AG08396 (cell line): ENCODE results near the gene SERPINE3.

Experiments used
- DNase-seq: peaks from one replicate; pipeline ENCODE4 v3.0.0; 2012; ENCODE audit warnings: low spot score, mixed read lengths

Gene SERPINE3

DNA sequence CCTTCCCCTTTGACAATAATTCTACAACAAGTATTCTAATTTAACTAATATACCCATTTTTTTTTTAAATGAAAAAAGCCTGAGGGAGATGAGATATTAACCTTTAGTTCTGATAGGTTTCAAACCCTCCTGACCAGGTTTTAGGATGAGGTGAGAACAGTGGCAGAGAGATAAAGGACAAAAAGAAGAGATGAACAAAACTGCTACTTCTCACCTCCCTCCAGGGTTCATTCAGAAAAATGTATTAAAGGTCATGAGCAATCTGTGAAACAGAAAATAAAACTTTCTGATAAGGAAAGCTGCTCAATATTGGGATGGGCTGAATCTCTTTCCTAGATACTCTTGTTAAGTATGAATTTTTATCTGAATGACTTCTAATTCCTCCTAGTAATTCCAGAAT is 24.1 kb downstream of the SERPINE3 start:
- DNase-seq = no peak

DNA sequence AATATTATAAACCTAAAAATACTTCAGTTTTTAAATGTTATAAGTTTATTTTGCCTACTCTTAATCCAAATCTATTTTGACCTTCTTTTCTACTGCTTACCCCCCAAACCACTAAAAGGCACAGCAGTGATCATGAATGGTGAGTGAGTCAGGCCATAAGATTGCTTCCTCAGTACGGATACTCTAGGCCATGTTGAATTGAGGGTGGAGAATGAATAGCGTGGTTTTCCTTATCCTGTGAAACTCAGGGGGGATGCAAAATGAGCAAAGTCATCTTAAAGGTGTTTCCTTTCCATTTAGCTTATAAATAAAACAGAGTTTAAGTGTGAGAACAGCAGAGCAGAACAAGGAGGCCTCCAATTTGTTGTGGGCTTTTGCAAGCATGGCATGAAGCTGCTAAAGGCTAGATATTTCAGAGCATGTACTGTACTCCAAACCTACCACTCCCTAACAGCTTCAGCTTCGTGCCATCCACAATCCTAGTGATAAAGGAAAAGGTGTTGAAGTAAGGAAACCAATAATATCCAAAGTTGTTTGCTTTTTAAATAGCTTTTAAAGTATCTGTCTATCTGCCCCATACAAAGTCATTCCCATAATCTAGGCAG is 25.0 kb downstream of the SERPINE3 start:
- DNase-seq = peak; percentile 25

DNA sequence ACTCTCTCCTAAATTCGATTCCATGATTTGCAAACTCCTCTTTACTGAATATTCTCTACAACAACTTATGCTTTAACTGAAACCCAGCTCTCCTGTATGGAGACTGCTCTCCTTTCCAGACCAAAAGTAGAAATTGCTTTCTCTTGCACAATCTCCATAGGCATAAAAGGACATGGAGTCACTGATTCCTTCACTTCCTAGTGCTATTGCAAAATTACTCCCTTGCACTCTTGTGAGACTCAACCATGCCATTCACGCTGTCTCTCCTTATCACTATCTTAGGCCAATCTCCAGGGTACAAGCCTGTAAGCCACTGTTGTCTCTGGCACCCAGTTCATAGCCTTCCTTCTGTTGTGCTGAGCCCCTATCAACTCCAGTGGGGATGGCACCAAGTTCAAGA is 30.6 kb downstream of the SERPINE3 start:
- no peak for DNase-seq

DNA sequence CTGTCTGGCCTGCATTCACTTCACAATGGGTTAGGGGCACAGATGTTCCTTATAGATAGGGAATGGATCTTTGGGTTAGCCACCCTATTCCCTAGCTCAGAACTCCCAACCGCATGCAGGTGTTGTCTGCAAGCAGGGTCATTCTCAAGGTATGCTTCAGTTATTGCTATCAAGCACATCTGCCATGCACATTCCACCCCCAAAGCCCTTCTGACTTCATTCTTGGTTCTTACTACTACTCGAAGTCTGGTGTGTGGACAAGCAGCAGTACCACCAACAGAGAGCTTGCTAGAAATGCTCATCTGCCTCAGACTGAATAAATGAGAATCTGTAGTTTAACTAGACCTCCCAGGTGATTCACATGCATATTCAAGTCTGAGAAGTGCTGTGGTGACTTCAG is 31.3 kb downstream of the SERPINE3 start:
- no peak for DNase-seq

DNA sequence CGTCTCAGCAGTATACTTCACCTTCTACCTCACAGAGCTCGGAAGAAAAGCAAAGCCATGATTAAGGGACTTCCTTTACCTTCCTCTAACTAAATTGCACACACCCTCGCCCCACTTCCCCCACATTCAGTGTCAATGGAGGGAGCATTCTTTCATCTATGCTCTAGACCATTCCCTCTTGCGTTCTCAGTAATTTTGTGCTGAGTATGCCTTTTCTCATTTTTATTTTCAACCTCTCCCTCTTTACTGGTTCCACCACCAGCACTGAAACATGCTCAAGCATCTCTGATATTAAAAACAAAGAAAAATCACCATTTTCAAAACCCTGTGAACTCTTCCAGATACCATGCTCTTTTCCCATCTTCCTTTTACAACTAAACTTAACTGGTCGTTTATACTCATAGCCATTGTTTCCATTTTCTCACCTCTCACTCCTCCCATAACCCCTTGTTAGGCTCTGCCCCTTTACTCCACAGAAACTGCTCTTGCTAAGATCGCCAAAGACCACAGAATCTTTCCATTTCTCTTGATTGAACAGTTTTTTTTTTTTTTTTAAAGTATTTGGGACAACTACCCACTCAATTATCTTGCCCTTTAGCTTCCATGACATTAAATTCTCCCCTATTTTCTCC is 32.4 kb downstream of the SERPINE3 start:
- no peak for DNase-seq

DNA sequence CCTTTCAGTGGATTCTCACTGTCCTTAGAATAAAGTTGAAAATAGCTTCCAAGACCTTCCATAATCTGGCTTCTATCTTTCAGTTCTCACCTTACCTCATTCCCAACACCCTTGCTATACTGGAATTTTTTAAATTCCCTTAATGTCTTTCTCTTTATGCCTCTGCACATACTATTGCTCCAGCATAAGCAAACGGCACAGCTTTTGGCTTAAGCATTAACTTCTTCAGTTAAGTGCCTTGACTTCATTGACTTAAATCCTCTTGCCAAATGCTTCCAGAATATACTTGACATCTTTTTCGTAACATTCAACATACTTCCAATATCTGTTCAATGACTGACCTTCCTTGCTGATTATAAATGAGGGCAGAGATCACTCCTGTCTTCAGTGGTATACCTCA is 34.0 kb downstream of the SERPINE3 start:
- DNase-seq = no peak

DNA sequence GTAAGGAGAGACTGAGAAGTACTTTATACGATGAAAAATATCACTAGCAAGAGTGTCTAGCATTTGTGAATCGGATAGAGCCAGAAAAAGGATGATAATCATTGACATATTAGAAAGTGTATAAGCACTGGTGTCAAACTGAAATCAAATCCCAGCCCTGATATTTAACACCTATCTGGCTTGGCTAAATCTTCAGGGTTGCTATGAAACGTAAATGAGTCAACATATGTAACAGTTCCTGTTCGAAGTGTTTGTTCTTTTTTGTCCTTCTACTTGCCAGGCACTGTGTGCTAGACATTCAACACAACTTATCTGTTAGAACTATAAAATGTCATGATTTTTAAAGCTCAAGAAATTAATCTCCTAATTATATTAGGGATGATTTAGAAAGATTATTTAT is 40.8 kb downstream of the SERPINE3 start:
- DNase-seq = no peak

DNA sequence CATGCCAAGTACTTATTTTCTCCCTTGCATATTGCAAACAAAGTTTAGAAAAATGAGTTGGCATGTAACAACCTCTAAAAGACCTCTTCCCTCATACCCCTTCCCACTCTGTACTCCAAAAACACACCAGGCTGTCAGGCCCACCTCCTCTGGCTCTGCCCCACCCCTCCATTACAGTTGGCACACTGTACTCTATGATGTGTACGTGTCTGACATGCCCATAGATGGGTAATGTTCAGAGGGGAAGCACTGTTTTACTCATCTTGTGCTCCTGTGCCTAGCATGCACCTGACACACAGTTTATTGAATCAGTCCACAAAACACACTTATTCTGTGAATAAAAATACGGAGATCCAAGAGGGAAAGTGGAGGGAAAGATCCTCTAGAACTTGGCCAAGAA is 45.6 kb downstream of the SERPINE3 start:
- DNase-seq = no peak

DNA sequence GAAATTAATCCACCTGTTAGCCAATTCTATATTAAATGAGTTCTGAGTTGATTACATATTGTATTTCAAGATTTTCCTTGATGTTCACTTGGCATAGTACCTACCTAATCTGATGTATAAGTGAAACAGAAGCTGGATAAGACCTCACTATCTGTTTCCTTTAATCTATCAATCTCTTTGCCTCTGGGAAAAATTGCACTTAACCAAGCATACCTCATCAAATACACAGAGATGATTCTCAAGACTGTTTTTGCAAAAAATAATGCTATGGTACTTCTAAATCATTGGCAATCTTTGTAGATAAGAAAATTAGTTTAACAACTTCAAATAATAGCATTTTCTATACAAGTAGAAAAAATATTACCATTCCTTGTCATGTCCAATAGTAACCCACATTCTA is 55.2 kb downstream of the SERPINE3 start:
- no peak for DNase-seq

DNA sequence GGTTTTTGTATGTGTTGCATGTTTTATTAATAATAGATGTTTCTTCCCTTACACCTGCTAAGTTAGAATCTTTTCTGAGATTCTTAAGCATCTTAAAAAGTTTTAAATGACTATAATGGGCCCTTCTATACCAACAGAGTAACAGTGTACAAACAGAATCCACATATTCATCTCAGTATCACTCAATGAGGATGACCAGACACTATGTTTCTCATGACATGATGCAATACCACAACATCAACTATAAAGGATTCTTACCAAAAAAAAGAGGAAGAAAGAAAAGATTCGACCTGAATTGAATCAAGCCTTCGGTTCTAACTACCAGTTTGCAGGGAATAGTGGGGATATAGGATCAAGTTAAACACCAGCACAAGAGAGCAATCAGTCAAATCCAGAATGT is 56.9 kb downstream of the SERPINE3 start:
- DNase-seq = no peak

DNA sequence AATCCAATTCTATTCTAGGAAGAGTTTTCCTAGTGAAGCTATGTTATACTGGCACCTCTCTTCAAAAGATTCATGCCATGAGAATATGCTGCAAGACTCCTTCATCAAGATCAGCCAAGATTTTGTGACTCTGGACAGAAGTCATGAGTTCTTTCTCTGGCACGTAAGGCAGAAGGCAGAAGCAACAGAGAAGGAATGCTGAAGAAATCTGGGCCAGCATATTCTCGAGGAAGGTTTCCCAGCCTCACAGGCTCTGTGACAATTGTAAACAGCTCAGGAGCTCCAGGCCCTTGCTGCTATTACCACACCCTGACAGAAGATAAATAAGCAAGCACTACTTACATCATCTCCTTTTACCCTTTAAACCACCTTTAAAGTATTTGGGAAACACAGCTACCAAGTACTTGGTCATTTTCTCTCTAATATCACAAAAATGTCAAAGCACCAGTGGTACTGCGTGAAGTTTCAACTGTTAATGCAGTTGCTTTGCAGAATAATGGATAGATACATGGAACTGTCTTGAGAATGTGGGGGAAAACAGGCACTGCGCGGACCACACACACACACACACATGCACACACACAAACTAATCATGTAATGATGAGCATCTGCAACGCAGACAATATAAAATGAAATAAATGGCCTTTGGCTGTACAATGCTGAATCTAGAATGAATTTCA is 57.9 kb downstream of the SERPINE3 start:
- peak; percentile 74 for DNase-seq

DNA sequence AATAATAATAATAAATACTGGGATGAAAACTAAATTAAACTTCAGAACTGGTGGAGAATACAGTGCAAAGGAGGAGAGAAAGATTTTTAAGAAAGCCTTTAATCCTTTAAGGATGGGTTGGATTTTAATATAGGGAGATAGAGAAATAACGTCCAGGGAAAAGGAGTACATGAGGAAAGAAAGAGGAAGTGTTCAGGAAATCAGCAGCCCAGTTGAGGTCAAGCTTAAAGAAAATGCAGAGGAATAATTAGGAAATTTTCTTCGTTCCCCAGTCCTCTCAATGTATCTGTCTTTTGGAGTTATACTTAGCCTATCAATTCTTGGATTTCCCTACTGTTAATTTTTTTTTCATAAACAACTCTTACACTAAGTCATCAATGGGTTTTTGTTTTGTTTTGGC is 65.7 kb downstream of the SERPINE3 start:
- DNase-seq = no peak

DNA sequence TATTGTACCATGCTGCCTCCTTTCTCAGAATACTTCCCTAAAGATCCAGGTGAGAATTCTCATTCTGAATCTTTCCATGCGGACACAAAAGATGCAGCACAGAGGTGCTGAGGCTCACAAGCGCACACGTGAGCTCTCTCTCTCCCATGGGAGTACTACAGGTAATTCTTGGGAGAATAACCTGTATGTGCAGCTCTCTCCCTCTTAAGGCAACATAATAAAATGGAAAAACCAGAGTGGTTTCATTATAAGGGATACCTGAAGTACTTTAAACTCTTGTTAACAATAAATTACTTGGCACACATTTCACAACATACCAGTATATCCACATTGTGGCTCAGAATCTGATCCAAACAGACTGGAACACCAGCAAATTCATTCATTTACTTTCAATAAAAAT is 72.9 kb downstream of the SERPINE3 start:
- DNase-seq = no peak
